ENCODE results near the gene CHD2.
"Not testable (repeated sequence)": the region's sequence is repeated elsewhere in the genome, so short reads cannot be mapped to it uniquely, and the experiment has no call there.

CHD2 gene

DNA sequence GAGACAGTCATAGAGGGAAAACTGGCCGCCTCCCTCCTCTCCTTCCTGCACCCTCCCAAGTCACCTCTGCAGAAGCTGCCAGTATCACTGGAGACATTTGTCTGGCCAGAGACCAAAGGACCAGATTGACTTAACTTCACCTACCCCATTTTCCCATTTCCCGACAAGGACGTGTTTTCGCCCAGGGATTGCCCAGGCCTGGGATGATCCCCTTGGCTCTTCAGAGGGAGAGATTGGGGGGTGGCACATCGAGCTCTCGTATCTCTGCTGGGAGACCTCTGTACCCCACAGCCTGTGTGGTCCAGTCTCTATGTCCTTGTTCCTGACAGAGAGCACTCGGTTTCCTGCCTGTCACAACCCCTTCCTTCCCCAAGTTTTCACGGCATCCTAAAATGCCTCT, 157.5 kb downstream of the CHD2 start:
- Histone ChIP-seq H3K36me3 (ENCODE audit: control insufficient read depth, insufficient read depth, low read length) (peaks cover 46% of the 10 kb centered on the region), H3K4me1 (ENCODE audit: control insufficient read depth, insufficient read depth, low read length) (peaks cover 44% of the 10 kb centered on the region), H3K4me3 (ENCODE audit: low read depth, low read length) (no peak overlapping the region), H3K27me3 (ENCODE audit: control insufficient read depth, insufficient read depth, low read length) (no peaks in the 10 kb centered on the region), H3K9me3 (ENCODE audit: control insufficient read depth, insufficient read depth, low read length) (no peaks in the 10 kb centered on the region), H3K9ac (ENCODE audit: low read depth, low read length) (no peak overlapping the region), H3K27ac (ENCODE audit: low read depth, low read length) (no peak overlapping the region)

GRCh38 chr15:93058128-93058527, 158.0 kb downstream of the CHD2 start:
- Histone ChIP-seq H3K9me3 (ENCODE audit: control insufficient read depth, insufficient read depth, low read length) (no peaks in the 10 kb centered on the region), H3K27ac (ENCODE audit: low read depth, low read length) (no peak overlapping the region), H3K9ac (ENCODE audit: low read depth, low read length) (no peak overlapping the region), H3K36me3 (ENCODE audit: control insufficient read depth, insufficient read depth, low read length) (peaks cover 43% of the 10 kb centered on the region), H3K4me1 (ENCODE audit: control insufficient read depth, insufficient read depth, low read length) (peaks cover 49% of the 10 kb centered on the region), H3K27me3 (ENCODE audit: control insufficient read depth, insufficient read depth, low read length) (no peaks in the 10 kb centered on the region), H3K4me3 (ENCODE audit: low read depth, low read length) (no peak overlapping the region)

DNA sequence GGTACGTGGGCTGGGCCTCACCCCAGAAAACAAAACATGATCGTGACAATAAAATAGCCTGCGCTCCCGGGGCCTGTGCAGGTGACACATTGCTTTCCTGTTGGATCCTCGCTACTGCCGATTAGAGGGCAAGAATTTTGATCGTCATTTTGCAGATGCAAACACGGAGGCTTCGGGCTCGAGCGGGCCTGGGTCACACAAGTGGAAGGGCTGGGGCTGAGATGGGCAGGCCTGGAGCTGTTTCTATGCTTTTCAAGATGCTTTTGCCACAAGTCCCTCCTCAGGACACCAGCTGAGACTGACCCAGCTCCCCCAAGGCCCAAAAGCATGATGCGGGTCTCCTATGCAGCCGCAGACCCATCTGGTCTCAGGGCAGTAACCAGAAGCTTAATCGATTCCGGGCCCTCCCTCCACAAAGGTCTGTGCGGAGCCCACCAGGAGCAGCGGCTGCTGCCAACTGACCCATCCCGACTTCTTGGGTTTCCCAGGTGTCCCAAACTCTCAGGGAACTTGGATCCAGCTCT, 158.8 kb downstream of the CHD2 start:
- H3K4me1 ChIP-seq (ENCODE audit: control insufficient read depth, insufficient read depth, low read length), result peaks cover 58% of the 10 kb centered on the region
- no peaks in the 10 kb centered on the region for H3K27me3 ChIP-seq (ENCODE audit: control insufficient read depth, insufficient read depth, low read length)
- no peaks in the 10 kb centered on the region for H3K9me3 ChIP-seq (ENCODE audit: control insufficient read depth, insufficient read depth, low read length)
- H3K36me3 ChIP-seq (ENCODE audit: control insufficient read depth, insufficient read depth, low read length), result peaks cover 40% of the 10 kb centered on the region
- H3K27ac ChIP-seq (ENCODE audit: low read depth, low read length), result no peak overlapping the region
- no peak overlapping the region for H3K4me3 ChIP-seq (ENCODE audit: low read depth, low read length)
- H3K9ac ChIP-seq (ENCODE audit: low read depth, low read length), result no peak overlapping the region

GRCh38 chr15:93059442-93059841, 159.3 kb downstream of the CHD2 start:
- Histone ChIP-seq H3K4me3 (ENCODE audit: low read depth, low read length) (no peak overlapping the region), H3K9me3 (ENCODE audit: control insufficient read depth, insufficient read depth, low read length) (no peaks in the 10 kb centered on the region), H3K27me3 (ENCODE audit: control insufficient read depth, insufficient read depth, low read length) (no peaks in the 10 kb centered on the region), H3K4me1 (ENCODE audit: control insufficient read depth, insufficient read depth, low read length) (peaks cover 63% of the 10 kb centered on the region), H3K9ac (ENCODE audit: low read depth, low read length) (no peak overlapping the region), H3K27ac (ENCODE audit: low read depth, low read length) (no peak overlapping the region), H3K36me3 (ENCODE audit: control insufficient read depth, insufficient read depth, low read length) (peaks cover 43% of the 10 kb centered on the region)

GRCh38 chr15:93060336-93061248, 160.5 kb downstream of the CHD2 start:
- Histone ChIP-seq H3K27ac (ENCODE audit: low read depth, low read length) (peak overlapping the region; percentile 98), H3K9ac (ENCODE audit: low read depth, low read length) (no peak overlapping the region), H3K36me3 (ENCODE audit: control insufficient read depth, insufficient read depth, low read length) (peaks cover 40% of the 10 kb centered on the region), H3K4me3 (ENCODE audit: low read depth, low read length) (no peak overlapping the region), H3K4me1 (ENCODE audit: control insufficient read depth, insufficient read depth, low read length) (peaks cover 66% of the 10 kb centered on the region), H3K27me3 (ENCODE audit: control insufficient read depth, insufficient read depth, low read length) (no peaks in the 10 kb centered on the region), H3K9me3 (ENCODE audit: control insufficient read depth, insufficient read depth, low read length) (no peaks in the 10 kb centered on the region)

GRCh38 chr15:93062628-93063261, 162.6 kb downstream of the CHD2 start:
- peaks cover 59% of the 10 kb centered on the region for H3K4me1 ChIP-seq (ENCODE audit: control insufficient read depth, insufficient read depth, low read length)
- H3K9ac ChIP-seq (ENCODE audit: low read depth, low read length), result peak overlapping the region; percentile 53
- not testable (repeated sequence) for H3K9me3 ChIP-seq (ENCODE audit: control insufficient read depth, insufficient read depth, low read length); H3K27me3 ChIP-seq (ENCODE audit: control insufficient read depth, insufficient read depth, low read length); H3K4me3 ChIP-seq (ENCODE audit: low read depth, low read length)
- H3K27ac ChIP-seq (ENCODE audit: low read depth, low read length), result peak overlapping the region; percentile 88
- peaks cover 32% of the 10 kb centered on the region for H3K36me3 ChIP-seq (ENCODE audit: control insufficient read depth, insufficient read depth, low read length)

DNA sequence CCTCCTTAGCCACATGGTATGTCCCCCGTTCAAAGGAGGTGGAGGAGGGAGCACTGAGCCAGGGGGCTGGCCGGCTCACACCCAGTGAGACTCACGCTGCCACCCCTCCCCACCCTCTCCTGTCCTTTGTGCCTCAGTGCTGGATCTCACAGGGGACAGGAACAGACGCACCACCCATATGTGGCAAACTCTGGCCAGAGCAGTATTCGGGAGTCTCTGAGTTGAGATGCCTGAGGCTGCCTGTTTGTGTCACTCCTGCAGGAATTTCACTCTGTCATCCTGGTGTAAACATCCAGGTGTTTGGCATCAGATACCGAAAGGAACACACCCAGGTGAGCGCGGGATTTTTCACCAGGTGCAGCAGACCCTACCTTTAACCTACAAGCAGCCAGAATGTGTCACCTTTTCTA, 163.1 kb downstream of the CHD2 start:
- no peak overlapping the region for H3K4me3 ChIP-seq (ENCODE audit: low read depth, low read length)
- H3K9ac ChIP-seq (ENCODE audit: low read depth, low read length), result no peak overlapping the region
- peak overlapping the region; percentile 88 for H3K27ac ChIP-seq (ENCODE audit: low read depth, low read length)
- H3K36me3 ChIP-seq (ENCODE audit: control insufficient read depth, insufficient read depth, low read length), result peaks cover 27% of the 10 kb centered on the region
- peaks cover 63% of the 10 kb centered on the region for H3K4me1 ChIP-seq (ENCODE audit: control insufficient read depth, insufficient read depth, low read length)
- no peaks in the 10 kb centered on the region for H3K27me3 ChIP-seq (ENCODE audit: control insufficient read depth, insufficient read depth, low read length)
- H3K9me3 ChIP-seq (ENCODE audit: control insufficient read depth, insufficient read depth, low read length), result no peaks in the 10 kb centered on the region

- Histone ChIP-seq H3K27ac (ENCODE audit: low read depth, low read length) (peak overlapping the region; percentile 88), H3K4me1 (ENCODE audit: control insufficient read depth, insufficient read depth, low read length) (peaks cover 66% of the 10 kb centered on the region), H3K4me3 (ENCODE audit: low read depth, low read length) (no peak overlapping the region), H3K36me3 (ENCODE audit: control insufficient read depth, insufficient read depth, low read length) (peaks cover 26% of the 10 kb centered on the region), H3K27me3 (ENCODE audit: control insufficient read depth, insufficient read depth, low read length) (no peaks in the 10 kb centered on the region), H3K9me3 (ENCODE audit: control insufficient read depth, insufficient read depth, low read length) (no peaks in the 10 kb centered on the region), H3K9ac (ENCODE audit: low read depth, low read length) (peak overlapping the region; percentile 20; the same call in 1 of the 2 replicates)
These were observed 163.9 kb downstream of the CHD2 start for GRCh38 chr15:93063796-93064690.

- no peak overlapping the region for H3K27ac ChIP-seq (ENCODE audit: low read depth, low read length)
These were observed 165.5 kb downstream of the CHD2 start for GRCh38 chr15:93065641-93066045.

GRCh38 chr15:93066224-93066681, 166.1 kb downstream of the CHD2 start:
- H3K9ac ChIP-seq (ENCODE audit: low read depth, low read length), result no peak overlapping the region
- peaks cover 26% of the 10 kb centered on the region for H3K36me3 ChIP-seq (ENCODE audit: control insufficient read depth, insufficient read depth, low read length)
- H3K27ac ChIP-seq (ENCODE audit: low read depth, low read length), result no peak overlapping the region
- H3K4me3 ChIP-seq (ENCODE audit: low read depth, low read length), result no peak overlapping the region
- no peaks in the 10 kb centered on the region for H3K9me3 ChIP-seq (ENCODE audit: control insufficient read depth, insufficient read depth, low read length)
- peaks cover 64% of the 10 kb centered on the region for H3K4me1 ChIP-seq (ENCODE audit: control insufficient read depth, insufficient read depth, low read length)
- H3K27me3 ChIP-seq (ENCODE audit: control insufficient read depth, insufficient read depth, low read length), result no peaks in the 10 kb centered on the region

More at GRCh38 chr15:93065641-93066045, 165.5 kb downstream of the CHD2 start:
- H3K4me1 ChIP-seq (ENCODE audit: control insufficient read depth, insufficient read depth, low read length), result peaks cover 64% of the 10 kb centered on the region
- H3K36me3 ChIP-seq (ENCODE audit: control insufficient read depth, insufficient read depth, low read length), result peaks cover 26% of the 10 kb centered on the region
- no peaks in the 10 kb centered on the region for H3K27me3 ChIP-seq (ENCODE audit: control insufficient read depth, insufficient read depth, low read length)
- H3K9ac ChIP-seq (ENCODE audit: low read depth, low read length), result no peak overlapping the region
- H3K9me3 ChIP-seq (ENCODE audit: control insufficient read depth, insufficient read depth, low read length), result no peaks in the 10 kb centered on the region
- H3K4me3 ChIP-seq (ENCODE audit: low read depth, low read length), result no peak overlapping the region

All from HUES48 (cell line).